ENCODE results near the gene NUP205.

DNA sequence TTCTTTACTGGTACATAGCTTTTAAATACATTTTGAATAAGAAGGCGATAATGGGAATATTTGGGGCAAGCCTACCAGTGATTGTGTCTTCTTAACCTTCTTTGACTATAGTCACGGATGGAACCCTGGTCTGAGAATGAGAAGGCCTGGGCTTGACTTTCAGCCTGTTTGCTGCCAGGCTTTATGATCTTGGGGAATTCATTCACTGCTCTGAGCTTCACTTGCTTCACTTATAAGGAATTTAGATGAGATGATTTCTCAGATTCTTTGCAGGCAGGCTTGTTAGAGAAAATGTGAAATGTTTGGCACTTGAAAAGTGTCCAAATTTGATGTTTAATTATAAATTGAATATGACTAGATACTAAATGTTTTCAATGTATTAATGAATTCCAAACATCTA, 42.5 kb downstream of the NUP205 start:
- TF ChIP-seq CTCF (IDR thresholded peaks at IDR 0.05) (no peak), POLR2A (IDR thresholded peaks at IDR 0.05) (no peak)

All from adrenal gland (tissue), 5 donors.